HEK293 (cell line): ENCODE measurements around the gene ZBTB48.
A peak's percentile ranks its signal among the peaks of the same experiment; 100 is the strongest.

Experiments used
- CTCF ChIP-seq: fragments of 450-650 bp; formaldehyde crosslinking; IDR thresholded peaks from 2 replicates; pipeline ENCODE4 v1.5.1; 2016; ENCODE audit warnings: missing biosample characterization, missing genetic modification characterization
- INSM2 ChIP-seq: fragments of 450-650 bp; formaldehyde crosslinking; IDR thresholded peaks from 2 replicates; pipeline ENCODE4 v1.5.1; 2016; ENCODE audit warnings: missing biosample characterization, missing genetic modification characterization
- KLF16 ChIP-seq: fragments of 450-650 bp; formaldehyde crosslinking; IDR thresholded peaks from 2 replicates; pipeline ENCODE4 v1.5.1; 2017; ENCODE audit warnings: missing biosample characterization, missing genetic modification characterization
- TCF7L2 ChIP-seq: IDR thresholded peaks from 2 replicates; pipeline ENCODE4 v1.6.1; 2011; ENCODE audit warnings: low read depth, mild to moderate bottlenecking, inconsistent platforms, low read length, moderate library complexity, borderline replicate concordance
- TRIM28 ChIP-seq: IDR thresholded peaks from 2 replicates; pipeline ENCODE4 v1.6.1; 2011; ENCODE audit warnings: low read length, control low read depth, borderline replicate concordance
- WT1 ChIP-seq: fragments of 450-650 bp; formaldehyde crosslinking; IDR thresholded peaks from 2 replicates; pipeline ENCODE4 v1.5.1; 2016; ENCODE audit warnings: missing biosample characterization, missing genetic modification characterization
- ZBTB1 ChIP-seq: fragments of 450-650 bp; formaldehyde crosslinking; IDR thresholded peaks from 2 replicates; pipeline ENCODE4 v1.5.1; 2016; ENCODE audit warnings: missing biosample characterization, missing genetic modification characterization
- ZBTB10 ChIP-seq: fragments of 450-650 bp; formaldehyde crosslinking; IDR thresholded peaks from 2 replicates; pipeline ENCODE4 v1.5.1; 2016; ENCODE audit warnings: missing biosample characterization, missing genetic modification characterization
- ZBTB48 ChIP-seq: fragments of 450-650 bp; formaldehyde crosslinking; IDR thresholded peaks from 2 replicates; pipeline ENCODE4 v1.5.1; 2016; ENCODE audit warnings: missing biosample characterization, missing genetic modification characterization
- ZBTB49 ChIP-seq: fragments of 450-650 bp; formaldehyde crosslinking; IDR thresholded peaks from 2 replicates; pipeline ENCODE4 v1.5.1; 2016; ENCODE audit warnings: missing biosample characterization, missing genetic modification characterization, low read depth
- ZNF169 ChIP-seq: fragments of 450-650 bp; formaldehyde crosslinking; IDR thresholded peaks from 2 replicates; pipeline ENCODE4 v1.5.1; 2016; ENCODE audit warnings: missing biosample characterization, missing genetic modification characterization
- ZNF174 ChIP-seq: fragments of 450-650 bp; formaldehyde crosslinking; IDR thresholded peaks from 2 replicates; pipeline ENCODE4 v1.5.0; 2017; ENCODE audit warnings: missing biosample characterization, mild to moderate bottlenecking, missing genetic modification characterization
- ZNF19 ChIP-seq: fragments of 450-650 bp; formaldehyde crosslinking; IDR thresholded peaks from 2 replicates; pipeline ENCODE4; 2016; ENCODE audit warnings: missing biosample characterization, missing genetic modification characterization, low read depth
- ZNF211 ChIP-seq: fragments of 450-650 bp; formaldehyde crosslinking; IDR thresholded peaks from 2 replicates; pipeline ENCODE4 v1.5.1; 2016; ENCODE audit warnings: low read depth, missing biosample characterization, missing genetic modification characterization
- ZNF266 ChIP-seq: fragments of 450-650 bp; formaldehyde crosslinking; IDR thresholded peaks from 2 replicates; pipeline ENCODE4 v1.5.1; 2016; ENCODE audit warnings: missing biosample characterization, missing genetic modification characterization, low read depth
- ZNF292 ChIP-seq: fragments of 450-650 bp; formaldehyde crosslinking; IDR thresholded peaks from 2 replicates; pipeline ENCODE4 v1.5.1; 2016; ENCODE audit warnings: low read depth, missing biosample characterization, missing genetic modification characterization, borderline replicate concordance
- ZNF354C ChIP-seq: fragments of 450-650 bp; formaldehyde crosslinking; IDR thresholded peaks from 2 replicates; pipeline ENCODE4 v1.5.1; 2016; ENCODE audit warnings: missing biosample characterization, missing genetic modification characterization, low read depth, borderline replicate concordance
- ZNF366 ChIP-seq: fragments of 450-650 bp; formaldehyde crosslinking; conservative IDR thresholded peaks from 2 replicates; pipeline ENCODE4 v1.5.1; 2016; ENCODE audit warnings: missing biosample characterization, missing genetic modification characterization
- ZNF391 ChIP-seq: fragments of 450-650 bp; formaldehyde crosslinking; IDR thresholded peaks from 2 replicates; pipeline ENCODE4 v1.5.1; 2016; ENCODE audit warnings: low read depth, missing biosample characterization, missing genetic modification characterization, borderline replicate concordance
- ZNF473 ChIP-seq: fragments of 450-650 bp; formaldehyde crosslinking; IDR thresholded peaks from 2 replicates; pipeline ENCODE4 v1.5.1; 2017; ENCODE audit warnings: missing biosample characterization, missing genetic modification characterization
- ZNF514 ChIP-seq: fragments of 450-650 bp; formaldehyde crosslinking; IDR thresholded peaks from 2 replicates; pipeline ENCODE4 v1.5.1; 2016; ENCODE audit warnings: missing biosample characterization, missing genetic modification characterization
- ZNF558 ChIP-seq: fragments of 450-650 bp; formaldehyde crosslinking; IDR thresholded peaks from 2 replicates; pipeline ENCODE4 v1.5.1; 2016; ENCODE audit warnings: missing biosample characterization, missing genetic modification characterization
- ZNF571 ChIP-seq: fragments of 450-650 bp; formaldehyde crosslinking; IDR thresholded peaks from 2 replicates; pipeline ENCODE4 v1.5.0; 2017; ENCODE audit warnings: missing biosample characterization, missing genetic modification characterization
- ZNF600 ChIP-seq: fragments of 450-650 bp; formaldehyde crosslinking; IDR thresholded peaks from 2 replicates; pipeline ENCODE4 v1.5.1; 2016; ENCODE audit warnings: missing biosample characterization, missing genetic modification characterization
- ZNF626 ChIP-seq: fragments of 450-650 bp; sonication (Bioruptor Pico); formaldehyde crosslinking; IDR thresholded peaks from 2 replicates; pipeline ENCODE4 v1.5.1; 2018; ENCODE audit warnings: missing biosample characterization, missing genetic modification characterization, inconsistent platforms
- ZNF639 ChIP-seq: fragments of 450-650 bp; formaldehyde crosslinking; IDR thresholded peaks from 2 replicates; pipeline ENCODE4 v1.5.1; 2016; ENCODE audit warnings: missing biosample characterization, missing genetic modification characterization
- ZNF660 ChIP-seq: fragments of 450-650 bp; IDR thresholded peaks from 2 replicates; pipeline ENCODE4 v1.5.1; 2018; ENCODE audit warnings: missing biosample characterization, mild to moderate bottlenecking, missing genetic modification characterization
- ZSCAN5A ChIP-seq: fragments of 450-650 bp; formaldehyde crosslinking; IDR thresholded peaks from 2 replicates; pipeline ENCODE4 v1.5.1; 2016; ENCODE audit warnings: missing biosample characterization, missing genetic modification characterization

The ZBTB48 gene

GRCh38 chr1:6624710-6625583 is 45.2 kb downstream of the ZBTB48 start, which contains the start of gene THAP3 (continued):
- TF ChIP-seq ZNF571 (no peak), ZNF174 (tag by site-specific recombination) (no peak), WT1 (tag by site-specific recombination) (peak; percentile 42; the same call in 1 of the 2 replicates), ZNF211 (tag by site-specific recombination) (no peak), ZNF558 (tag by site-specific recombination) (no peak), ZNF473 (tag by site-specific recombination) (no peak), ZNF639 (tag by site-specific recombination) (no peak), ZNF19 (tag by site-specific recombination) (no peak), ZBTB1 (tag by site-specific recombination) (no peak), TCF7L2 (no peak), ZSCAN5A (tag by site-specific recombination) (0 out of 2 replicates have a peak, but pooled peaks have one; percentile 23), ZNF169 (tag by site-specific recombination) (no peak), ZNF626 (tag by site-specific recombination) (no peak), ZBTB48 (tag by site-specific recombination) (peak; percentile 71; the same call in 1 of the 2 replicates), KLF16 (tag by site-specific recombination) (peak; percentile 90), ZBTB49 (tag by site-specific recombination) (no peak), CTCF (tag by site-specific recombination) (peak; percentile 75), ZNF660 (0 out of 2 replicates have a peak, but pooled peaks have one; percentile 80), INSM2 (tag by site-specific recombination) (no peak), ZNF514 (tag by site-specific recombination) (no peak), ZNF266 (tag by site-specific recombination) (no peak), ZNF600 (tag by site-specific recombination) (peak; percentile 92), ZNF366 (tag by site-specific recombination) (peak; percentile 97), ZNF292 (tag by site-specific recombination) (no peak), ZBTB10 (tag by site-specific recombination) (peak; percentile 98), ZNF391 (tag by site-specific recombination) (no peak), ZNF354C (tag by site-specific recombination) (no peak), TRIM28 (no peak)
